Kidney (tissue), 14 donors: ENCODE data around the gene C22orf39. TPM values are rescaled to one million over a fixed set of nuclear protein-coding genes. Genes with fewer than 3 reads are reported as not detected.
A peak's percentile ranks its signal among the peaks of the same experiment; 100 is the strongest.

Experiments used
- DNase-seq, 5 donors: peaks; one replicate each; pipeline ENCODE4 v3.0.0-alpha.2; 2013 to 2020
- FAIRE-seq: peaks from 2 replicates; lab custom pipeline; 2012; peaks lifted over from hg19 to GRCh38; lab: Jason Lieb, UNC
- H3K27ac ChIP-seq, 2 donors: one replicate each; pipeline ENCODE4 v1.7.0; 2013; ENCODE audit warnings: low read depth in 2 of 2, low read length in 2 of 2, inconsistent platforms in 1 of 2
- H3K27me3 ChIP-seq: one replicate; pipeline ENCODE4 v1.7.1; 2013; ENCODE audit warnings: low read length, inconsistent platforms; ENCODE audit not compliant: control insufficient read depth, insufficient read depth
- H3K36me3 ChIP-seq, 3 donors: one replicate each; pipeline versions ENCODE4 v1.7.0 to v1.7.1; 2013; ENCODE audit warnings: low read length in 3 of 3, control low read depth in 1 of 3, inconsistent platforms in 1 of 3; ENCODE audit not compliant: insufficient read depth in 3 of 3, control insufficient read depth in 2 of 3
- H3K4me1 ChIP-seq, 3 donors: one replicate each; pipeline versions ENCODE4 v1.7.0 to v1.7.1; 2013; ENCODE audit warnings: low read length in 3 of 3, inconsistent platforms in 1 of 3, low read depth in 1 of 3; ENCODE audit not compliant: control insufficient read depth in 2 of 3, insufficient read depth in 2 of 3
- H3K4me3 ChIP-seq, 3 donors: one replicate each; pipeline versions ENCODE4 v1.7.0 to v1.8.1; 2013; ENCODE audit warnings: low read length in 3 of 3, control low read depth in 1 of 3, inconsistent platforms in 1 of 3
- H3K9ac ChIP-seq, 3 donors: one replicate each; pipeline versions ENCODE4 v1.7.0 to v1.7.1; 2013; ENCODE audit warnings: low read length in 3 of 3, control low read depth in 1 of 3, inconsistent platforms in 1 of 3
- H3K9me3 ChIP-seq, 3 donors: one replicate each; pipeline versions ENCODE4 v1.7.0 to v1.7.1; 2013; ENCODE audit warnings: low read length in 3 of 3, control low read depth in 1 of 3, inconsistent platforms in 1 of 3; ENCODE audit not compliant: control insufficient read depth in 2 of 3, insufficient read depth in 1 of 3
- intact Hi-C: fragments of 100-400 bp; cut with DNase I; formaldehyde crosslinking; loops from one replicate; pipeline ENCODE4 v1.11.1; 2022
- polyA plus RNA-seq: library from polyadenylated mRNA; stranded (reverse); fragments of 350-450 nt; fragmentation: Illumina TruSeq; extraction: RNeasy Lipid Tissue Mini Kit (QIAGEN cat#74804); gene quantifications from one replicate; pipeline ENCODE4 v1.2.3, GENCODE V29; 2014; ENCODE audit warnings: low read depth, low replicate concordance; ENCODE audit not compliant: insufficient read depth
- total RNA-seq: library from RNA; stranded (reverse); fragmentation: NEBNext Ultra II Directional; extraction: Animal tissue kit (Norgen Biotek cat#: 25700); gene quantifications from one replicate; pipeline ENCODE4 v1.2.1, GENCODE V29; 2021
- TF ChIP-seq, protein P1 (sequence below): IDR thresholded peaks from 3 replicates; pipeline ENCODE4 v1.5.1; 2012; ENCODE audit warnings: mild to moderate bottlenecking, moderate library complexity, borderline replicate concordance; ENCODE audit not compliant: insufficient read depth; ENCODE audit errors: extremely low read depth
- donor health status: control.
- donor health status: control.
- donor health status: control.
- donor health status: control.
- donor health status: control.
- donor health status: DM: yes; HTN: yes; CAD: no.
- donor health status: Normal renal cell carcinoma (clear cell type).

Gene C22orf39
- total and polyA plus RNA-seq, 2 donors from 2014 or later = 27.1 to 54.4 TPM

DNA sequence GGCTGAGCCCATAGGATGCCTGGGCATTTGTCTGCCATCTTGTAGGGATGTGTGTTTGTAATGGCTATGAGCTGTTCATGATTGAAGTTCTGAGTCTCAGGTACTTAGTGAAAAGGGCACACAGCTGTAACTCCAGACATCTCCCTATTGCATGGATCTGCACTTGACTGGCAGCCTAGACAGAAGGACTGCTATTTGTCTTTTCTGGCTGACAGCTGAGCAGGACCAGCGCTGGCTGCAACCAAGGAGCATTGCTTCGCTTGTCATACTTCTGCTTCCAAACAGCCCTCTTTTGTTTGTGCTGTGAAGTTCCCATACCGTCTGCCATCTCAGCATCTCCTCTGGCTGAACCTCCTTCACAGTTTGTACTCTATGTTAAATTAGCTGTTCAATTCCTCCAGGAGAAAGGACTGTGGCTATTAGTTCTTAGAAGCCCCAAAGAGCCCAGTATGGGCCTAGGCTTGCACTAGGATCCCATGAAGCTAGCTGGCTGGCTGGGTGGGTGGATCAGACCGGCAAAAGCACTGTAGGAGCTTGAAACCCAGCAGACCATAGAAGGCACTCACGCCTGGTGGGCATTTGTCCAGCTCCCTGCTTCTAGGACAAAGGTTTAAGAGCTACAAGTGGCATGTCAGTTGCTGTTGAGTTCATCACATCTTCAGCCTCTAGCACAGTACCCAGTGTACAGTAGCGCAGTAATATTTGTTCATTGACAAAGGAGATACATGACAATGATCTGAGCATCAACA, 36.4 kb downstream of the C22orf39 start:
- Histone ChIP-seq H3K9ac (no peak overlapping the region), H3K4me1 (peaks cover 0 to 12% (median 4%) of the 10 kb centered on the region in 3 donors), H3K9me3 (no peaks in the 10 kb centered on the region), H3K27me3 (no peaks in the 10 kb centered on the region), H3K4me3 (no peak overlapping the region), H3K36me3 (peaks cover 0 to 27% (median 16%) of the 10 kb centered on the region in 3 donors), H3K27ac (no peak overlapping the region)
- no peak for DNase-seq
- TF ChIP-seq, protein P1, sequence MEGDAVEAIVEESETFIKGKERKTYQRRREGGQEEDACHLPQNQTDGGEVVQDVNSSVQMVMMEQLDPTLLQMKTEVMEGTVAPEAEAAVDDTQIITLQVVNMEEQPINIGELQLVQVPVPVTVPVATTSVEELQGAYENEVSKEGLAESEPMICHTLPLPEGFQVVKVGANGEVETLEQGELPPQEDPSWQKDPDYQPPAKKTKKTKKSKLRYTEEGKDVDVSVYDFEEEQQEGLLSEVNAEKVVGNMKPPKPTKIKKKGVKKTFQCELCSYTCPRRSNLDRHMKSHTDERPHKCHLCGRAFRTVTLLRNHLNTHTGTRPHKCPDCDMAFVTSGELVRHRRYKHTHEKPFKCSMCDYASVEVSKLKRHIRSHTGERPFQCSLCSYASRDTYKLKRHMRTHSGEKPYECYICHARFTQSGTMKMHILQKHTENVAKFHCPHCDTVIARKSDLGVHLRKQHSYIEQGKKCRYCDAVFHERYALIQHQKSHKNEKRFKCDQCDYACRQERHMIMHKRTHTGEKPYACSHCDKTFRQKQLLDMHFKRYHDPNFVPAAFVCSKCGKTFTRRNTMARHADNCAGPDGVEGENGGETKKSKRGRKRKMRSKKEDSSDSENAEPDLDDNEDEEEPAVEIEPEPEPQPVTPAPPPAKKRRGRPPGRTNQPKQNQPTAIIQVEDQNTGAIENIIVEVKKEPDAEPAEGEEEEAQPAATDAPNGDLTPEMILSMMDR = no peak
- intact Hi-C loops = no loop called here
- FAIRE-seq = no peak

DNA sequence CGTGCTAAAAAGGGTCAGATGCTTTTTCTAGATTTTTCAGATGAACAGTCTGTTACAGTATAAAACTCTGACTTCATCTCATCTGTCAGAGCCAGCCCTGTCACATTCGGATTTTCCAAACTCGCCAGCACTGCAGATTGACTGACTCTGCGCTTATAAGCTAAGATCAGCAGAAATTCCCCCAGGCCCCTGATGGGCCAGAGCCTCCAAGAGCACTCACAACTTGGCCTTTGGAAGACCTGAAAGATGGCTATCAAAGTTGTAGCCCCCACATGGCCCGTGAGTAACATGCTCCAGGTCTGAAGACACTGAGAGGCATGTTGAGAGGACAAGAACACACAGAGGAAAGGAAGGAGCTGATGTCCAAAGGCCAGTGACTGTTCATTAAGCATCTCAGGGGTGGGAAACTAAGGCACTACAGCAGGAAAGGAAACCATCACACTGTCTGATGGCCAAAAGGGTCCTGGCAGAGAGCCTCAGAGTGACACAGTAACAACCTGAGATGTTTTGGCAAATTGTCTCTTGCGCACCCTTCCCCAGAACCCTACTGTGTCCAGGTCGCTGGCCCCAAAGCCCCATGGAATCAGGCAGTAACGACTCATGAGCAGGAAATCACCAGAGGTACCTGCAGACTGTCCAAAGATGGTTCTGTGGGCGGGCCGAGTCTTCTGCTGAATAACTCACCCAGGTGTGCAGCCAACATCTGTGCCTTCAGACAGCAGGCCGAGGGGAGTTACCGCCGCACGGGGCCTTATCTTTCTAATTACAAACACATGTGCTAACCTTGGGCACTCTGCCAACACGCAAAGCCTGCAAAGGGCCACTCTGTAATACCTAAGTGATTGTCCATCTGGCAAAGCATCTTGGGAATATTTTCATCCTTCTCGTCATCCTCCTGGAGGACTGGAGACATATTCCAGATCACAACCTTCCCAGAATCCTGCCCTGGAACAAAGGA, 39.6 kb downstream of the C22orf39 start:
- Histone ChIP-seq H3K4me1 (peaks cover 0 to 12% (median 4%) of the 10 kb centered on the region in 3 donors), H3K9ac (no peak overlapping the region), H3K9me3 (no peaks in the 10 kb centered on the region), H3K27me3 (no peaks in the 10 kb centered on the region), H3K27ac (no peak overlapping the region), H3K4me3 (no peak overlapping the region), H3K36me3 (peaks cover 0 to 48% (median 27%) of the 10 kb centered on the region in 3 donors)
- intact Hi-C loops = no loop called here
- FAIRE-seq (no peak), DNase-seq (peak in 2 of 5 donors; percentile 39 to 66)
- TF ChIP-seq, protein P1 = no peak

DNA sequence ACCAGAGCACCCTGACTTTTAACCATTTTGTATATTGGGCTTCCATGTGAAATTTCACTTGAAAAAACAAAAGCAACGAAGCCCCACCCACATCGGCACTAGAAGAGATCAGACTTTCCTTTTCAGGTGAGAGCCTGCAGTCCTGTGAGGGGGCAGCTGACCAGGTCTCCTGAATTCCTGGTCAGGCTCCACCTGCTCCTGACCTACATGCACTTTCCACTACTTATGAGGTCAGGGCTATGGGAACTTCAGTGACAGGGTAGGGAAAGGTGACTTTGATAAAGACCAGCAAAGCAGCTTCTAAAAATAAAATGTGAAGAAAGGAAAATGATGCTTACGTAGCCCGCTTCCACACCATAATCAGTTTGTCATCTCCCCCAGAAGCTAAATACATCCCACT, 40.7 kb downstream of the C22orf39 start:
- no peak for DNase-seq
- FAIRE-seq = no peak
- TF ChIP-seq, protein P1 = no peak
- Histone ChIP-seq H3K36me3 (peaks cover 0 to 52% (median 27%) of the 10 kb centered on the region in 3 donors), H3K4me3 (no peak overlapping the region), H3K9ac (no peak overlapping the region), H3K4me1 (peaks cover 0 to 8% (median 4%) of the 10 kb centered on the region in 3 donors), H3K27ac (no peak overlapping the region), H3K27me3 (no peaks in the 10 kb centered on the region), H3K9me3 (no peaks in the 10 kb centered on the region)
- intact Hi-C loops = no loop called here
